Nephron (organoid): ENCODE measurements around the gene TLR2.
"Not testable (repeated sequence)": the region's sequence is repeated elsewhere in the genome, so short reads cannot be mapped to it uniquely, and the experiment has no call there.

Source experiments
- H3K27ac Mint-ChIP-seq, 3 experiments: 2 replicates each; pipeline ENCODE4 v1.8.0; 2020; ENCODE audit warnings: mixed read lengths in 3 of 3, mild to moderate bottlenecking in 2 of 3, moderate library complexity in 1 of 3
- H3K27me3 Mint-ChIP-seq: 2 replicates; pipeline ENCODE4 v1.8.0; 2021; ENCODE audit warnings: low read depth, mild to moderate bottlenecking, moderate library complexity, mixed read lengths
- H3K36me3 Mint-ChIP-seq: 2 replicates; pipeline ENCODE4 v1.8.0; 2020; ENCODE audit warnings: low read depth, mixed read lengths
- H3K4me1 Mint-ChIP-seq: 2 replicates; pipeline ENCODE4 v1.8.0; 2020; ENCODE audit warnings: mixed read lengths
- H3K4me3 Mint-ChIP-seq, 3 experiments: 2 replicates each; pipeline ENCODE4 v1.8.0; 2020; ENCODE audit warnings: mild to moderate bottlenecking in 3 of 3, mixed read lengths in 3 of 3, moderate library complexity in 2 of 3
- H3K9me3 Mint-ChIP-seq: 2 replicates; pipeline ENCODE4 v1.8.0; 2020; ENCODE audit warnings: mixed read lengths
- TF ChIP-seq, protein P1 (sequence below), 3 experiments: fragments of 200-600 bp; sonication (generic); IDR thresholded peaks; one replicate each; pipeline ENCODE4 v1.5.0; 2021; ENCODE audit warnings: antibody characterized with exemption in 3 of 3; ENCODE audit not compliant: unreplicated experiment in 3 of 3

TLR2 gene

DNA sequence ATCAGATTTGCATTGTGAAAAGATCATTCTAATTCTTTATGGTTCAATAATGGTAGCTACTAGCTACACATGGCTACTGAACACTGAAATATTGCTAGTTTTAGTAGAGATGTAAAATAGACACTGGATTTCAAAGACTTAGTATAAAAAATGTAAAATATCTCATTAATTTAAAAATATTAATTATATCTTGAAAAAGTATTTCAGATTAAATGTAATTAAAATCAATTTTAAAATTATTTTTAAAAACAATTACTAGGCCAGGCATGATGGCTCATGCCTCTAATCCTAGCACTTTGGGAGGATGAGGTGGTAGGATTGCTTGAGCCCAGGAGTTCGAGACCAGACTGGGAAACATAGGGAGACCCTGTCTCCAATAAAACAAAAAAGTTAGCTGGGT, 20.4 kb upstream of the TLR2 start:
- H3K9me3 Mint-ChIP-seq = peaks cover 19% of the 10 kb centered on the region
- TF ChIP-seq, protein P1, sequence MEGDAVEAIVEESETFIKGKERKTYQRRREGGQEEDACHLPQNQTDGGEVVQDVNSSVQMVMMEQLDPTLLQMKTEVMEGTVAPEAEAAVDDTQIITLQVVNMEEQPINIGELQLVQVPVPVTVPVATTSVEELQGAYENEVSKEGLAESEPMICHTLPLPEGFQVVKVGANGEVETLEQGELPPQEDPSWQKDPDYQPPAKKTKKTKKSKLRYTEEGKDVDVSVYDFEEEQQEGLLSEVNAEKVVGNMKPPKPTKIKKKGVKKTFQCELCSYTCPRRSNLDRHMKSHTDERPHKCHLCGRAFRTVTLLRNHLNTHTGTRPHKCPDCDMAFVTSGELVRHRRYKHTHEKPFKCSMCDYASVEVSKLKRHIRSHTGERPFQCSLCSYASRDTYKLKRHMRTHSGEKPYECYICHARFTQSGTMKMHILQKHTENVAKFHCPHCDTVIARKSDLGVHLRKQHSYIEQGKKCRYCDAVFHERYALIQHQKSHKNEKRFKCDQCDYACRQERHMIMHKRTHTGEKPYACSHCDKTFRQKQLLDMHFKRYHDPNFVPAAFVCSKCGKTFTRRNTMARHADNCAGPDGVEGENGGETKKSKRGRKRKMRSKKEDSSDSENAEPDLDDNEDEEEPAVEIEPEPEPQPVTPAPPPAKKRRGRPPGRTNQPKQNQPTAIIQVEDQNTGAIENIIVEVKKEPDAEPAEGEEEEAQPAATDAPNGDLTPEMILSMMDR (IDR thresholded peaks at IDR 0.05; ENCODE audit: unreplicated experiment in 3 of 3) = no peak
- no peaks in the 10 kb centered on the region for H3K4me1 Mint-ChIP-seq

DNA sequence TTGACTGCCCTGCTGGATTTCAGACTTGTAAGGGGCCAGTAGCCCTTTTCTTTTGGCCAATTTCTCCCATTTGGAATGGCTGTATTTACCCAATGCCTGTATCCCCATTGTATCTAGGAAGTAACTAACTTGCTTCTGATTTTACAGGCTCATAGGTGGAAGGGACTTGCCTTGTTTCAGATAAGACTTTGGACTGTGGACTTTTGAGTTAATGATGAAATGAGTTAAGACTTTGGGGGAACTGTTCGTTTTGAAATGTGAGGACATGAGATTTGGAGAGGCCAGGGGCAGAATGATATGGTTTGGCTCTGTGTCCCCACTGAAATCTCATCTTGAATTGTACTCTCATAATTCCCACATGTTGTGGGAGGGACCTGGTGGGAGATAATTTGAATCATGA, 17.6 kb upstream of the TLR2 start:
- peaks cover 23% of the 10 kb centered on the region for H3K9me3 Mint-ChIP-seq
- not testable (repeated sequence) for H3K27ac Mint-ChIP-seq, H3K36me3 Mint-ChIP-seq, H3K4me3 Mint-ChIP-seq, H3K4me1 Mint-ChIP-seq
- H3K27me3 Mint-ChIP-seq = peaks cover 21% of the 10 kb centered on the region

More for the DNA sequence above, 20.4 kb upstream of the TLR2 start:
- peaks cover 4% of the 10 kb centered on the region for H3K36me3 Mint-ChIP-seq
- no peak overlapping the region for H3K27ac Mint-ChIP-seq
- peaks cover 11% of the 10 kb centered on the region for H3K27me3 Mint-ChIP-seq
- no peak overlapping the region for H3K4me3 Mint-ChIP-seq

DNA sequence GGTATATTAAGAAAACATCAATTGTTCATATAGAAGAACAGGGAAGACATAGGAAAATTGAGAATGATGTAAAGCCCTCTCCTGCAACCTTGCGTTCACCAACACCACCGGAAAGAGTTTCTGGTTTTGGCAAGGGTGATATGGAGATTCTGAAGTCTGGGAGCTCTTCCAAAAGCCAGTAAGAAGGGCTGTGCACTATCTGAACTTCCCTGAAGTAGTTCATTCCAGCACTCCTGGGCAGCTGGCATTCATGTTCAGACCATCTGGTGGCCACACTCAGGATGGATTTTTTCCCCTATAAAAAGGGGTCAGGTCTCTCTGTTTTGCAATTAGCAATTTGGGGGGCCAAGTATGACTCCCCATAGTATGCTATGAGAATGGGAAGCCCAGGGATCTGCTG, 15.4 kb upstream of the TLR2 start:
- no peak overlapping the region for H3K27ac Mint-ChIP-seq
- no peaks in the 10 kb centered on the region for H3K36me3 Mint-ChIP-seq
- peaks cover 20% of the 10 kb centered on the region for H3K9me3 Mint-ChIP-seq
- H3K4me1 Mint-ChIP-seq = no peaks in the 10 kb centered on the region
- H3K27me3 Mint-ChIP-seq = peaks cover 22% of the 10 kb centered on the region
- H3K4me3 Mint-ChIP-seq = no peak overlapping the region
- TF ChIP-seq, protein P1 (IDR thresholded peaks at IDR 0.05; ENCODE audit: unreplicated experiment in 3 of 3) = no peak

DNA sequence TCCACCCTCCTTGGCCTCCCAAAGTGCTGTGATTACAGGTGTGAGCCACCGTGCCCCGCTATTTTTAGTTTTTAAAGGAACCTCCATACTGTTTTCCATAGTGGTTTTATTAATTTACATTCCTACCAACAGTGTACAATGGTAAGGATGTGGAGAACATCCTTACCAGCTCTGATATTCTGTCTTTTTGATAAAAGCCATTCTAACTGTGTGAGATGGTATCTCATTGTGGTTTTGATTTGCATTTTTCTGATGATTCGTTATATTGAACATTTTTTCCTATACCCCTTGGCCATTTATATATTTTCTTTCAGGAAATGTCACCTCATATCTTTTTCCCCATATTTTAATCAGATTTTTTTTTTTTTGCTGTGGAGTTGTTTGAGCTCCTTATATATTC, 14.2 kb upstream of the TLR2 start:
- H3K27ac Mint-ChIP-seq = no peak overlapping the region
- H3K36me3 Mint-ChIP-seq = no peaks in the 10 kb centered on the region
- TF ChIP-seq, protein P1 (IDR thresholded peaks at IDR 0.05; ENCODE audit: unreplicated experiment in 3 of 3) = no peak
- H3K4me3 Mint-ChIP-seq = no peak overlapping the region
- no peaks in the 10 kb centered on the region for H3K4me1 Mint-ChIP-seq
- H3K27me3 Mint-ChIP-seq = peaks cover 22% of the 10 kb centered on the region
- peaks cover 23% of the 10 kb centered on the region for H3K9me3 Mint-ChIP-seq

DNA sequence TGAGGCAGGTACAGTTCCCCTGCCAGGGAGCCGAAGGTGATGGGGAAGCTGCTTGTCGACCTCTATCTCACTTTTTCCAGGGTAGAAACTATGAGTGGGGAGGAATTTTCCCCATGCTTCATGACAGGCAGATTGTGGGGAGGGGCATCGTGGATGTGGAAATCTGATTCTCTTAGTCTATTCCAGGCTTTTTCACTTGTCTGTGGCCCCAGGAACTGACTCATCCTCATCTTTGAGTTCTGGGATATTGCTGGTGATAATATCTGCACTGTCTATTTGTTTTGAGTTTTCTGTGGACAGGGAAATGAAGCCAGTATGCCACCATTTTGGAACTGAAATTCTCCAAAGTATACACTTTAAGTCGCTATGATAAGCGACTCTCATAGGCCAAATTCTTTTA, 7.6 kb upstream of the TLR2 start:
- Mint-ChIP-seq H3K36me3 (no peaks in the 10 kb centered on the region), H3K9me3 (peaks cover 34% of the 10 kb centered on the region), H3K27me3 (peaks cover 3% of the 10 kb centered on the region), H3K4me3 (no peak overlapping the region), H3K4me1 (no peaks in the 10 kb centered on the region), H3K27ac (no peak overlapping the region)
- TF ChIP-seq, protein P1 (IDR thresholded peaks at IDR 0.05; ENCODE audit: unreplicated experiment in 3 of 3) = no peak

DNA sequence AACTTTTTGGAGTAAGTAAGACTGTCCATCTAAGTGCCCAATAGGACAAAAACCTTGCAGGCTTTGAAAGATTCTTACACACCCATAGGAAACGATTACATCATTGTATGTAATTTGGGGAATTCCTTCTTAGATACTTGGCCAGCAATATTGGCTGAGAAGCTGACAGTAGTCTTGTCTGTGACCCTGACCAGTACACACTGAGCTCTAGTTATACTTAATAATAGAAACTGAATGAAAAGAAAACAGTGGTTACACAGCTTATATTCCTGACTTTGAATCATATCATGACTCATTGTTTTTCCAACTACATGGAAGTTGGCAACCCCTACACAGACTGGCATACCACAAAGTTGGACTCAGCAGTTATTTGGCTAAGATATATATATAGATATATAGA, 7.1 kb upstream of the TLR2 start:
- no peak overlapping the region for H3K4me3 Mint-ChIP-seq
- H3K9me3 Mint-ChIP-seq = peaks cover 33% of the 10 kb centered on the region
- peaks cover 7% of the 10 kb centered on the region for H3K27me3 Mint-ChIP-seq
- TF ChIP-seq, protein P1 (IDR thresholded peaks at IDR 0.05; ENCODE audit: unreplicated experiment in 3 of 3) = no peak
- H3K36me3 Mint-ChIP-seq = no peaks in the 10 kb centered on the region
- H3K4me1 Mint-ChIP-seq = no peaks in the 10 kb centered on the region
- H3K27ac Mint-ChIP-seq = no peak overlapping the region
